GM23338 (cell line): Measurements from ENCODE around the gene RNF187. TPM values are rescaled to one million over a fixed set of nuclear protein-coding genes. Genes with fewer than 3 reads are reported as not detected.

Experiments used
- ATAC-seq: fragments of 200-7000 bp; cut with Tn5 transposase; 3 replicates; pipeline ENCODE4 v1.9.1; 2020
- DNase-seq: peaks from one replicate; pipeline ENCODE4 v3.0.0-alpha.2; 2015; ENCODE audit warnings: low spot score
- H2AFZ ChIP-seq: fragments of 200-600 bp; sonication (generic); 2 replicates; pipeline ENCODE4 v1.8.0; 2016; ENCODE audit warnings: antibody characterized with exemption, mild to moderate bottlenecking, moderate library complexity
- H3F3A ChIP-seq: fragments of 200-600 bp; sonication (generic); replicated peaks from 2 replicates; pipeline ENCODE4 v1.8.0; 2017; ENCODE audit warnings: antibody characterized with exemption, mixed run types, low read depth
- H3K27ac ChIP-seq: fragments of 200-600 bp; sonication (generic); 2 replicates; pipeline ENCODE4 v1.6.1; 2016; ENCODE audit warnings: low read depth
- H3K27me3 ChIP-seq: fragments of 200-600 bp; sonication (generic); 2 replicates; pipeline ENCODE4 v1.8.0; 2016; ENCODE audit warnings: mild to moderate bottlenecking, mixed run types, moderate library complexity; ENCODE audit not compliant: insufficient read depth
- H3K36me3 ChIP-seq: fragments of 200-600 bp; sonication (generic); 2 replicates; pipeline ENCODE4 v1.8.0; 2016; ENCODE audit warnings: mild to moderate bottlenecking; ENCODE audit not compliant: insufficient read depth
- H3K4me1 ChIP-seq: fragments of 200-600 bp; sonication (generic); 2 replicates; pipeline ENCODE4 v1.8.0; 2016; ENCODE audit warnings: mild to moderate bottlenecking, moderate library complexity; ENCODE audit not compliant: insufficient read depth
- H3K4me2 ChIP-seq: fragments of 200-600 bp; sonication (generic); 2 replicates; pipeline ENCODE4 v1.7.1; 2017; ENCODE audit warnings: mixed run types
- H3K4me3 ChIP-seq: fragments of 200-600 bp; sonication (generic); 2 replicates; pipeline ENCODE4 v1.6.1; 2016; ENCODE audit warnings: mixed run types
- H3K79me2 ChIP-seq: fragments of 200-600 bp; sonication (generic); replicated peaks from 2 replicates; pipeline ENCODE4 v1.8.0; 2017; ENCODE audit warnings: mild to moderate bottlenecking; ENCODE audit not compliant: insufficient read depth
- H3K9me2 ChIP-seq: fragments of 200-600 bp; sonication (generic); 2 replicates; pipeline ENCODE4 v1.8.0; 2017; ENCODE audit not compliant: insufficient read depth
- H4K20me1 ChIP-seq: fragments of 200-600 bp; sonication (generic); replicated peaks from 2 replicates; pipeline ENCODE4 v1.8.0; 2017; ENCODE audit warnings: mild to moderate bottlenecking; ENCODE audit not compliant: insufficient read depth
- H3K27ac Mint-ChIP-seq: 2 replicates; pipeline ENCODE4 v1.8.0; 2020; ENCODE audit warnings: inconsistent platforms, mild to moderate bottlenecking, moderate library complexity, mixed read lengths
- H3K27me3 Mint-ChIP-seq: 3 replicates; pipeline ENCODE4 v1.8.0; 2022; ENCODE audit warnings: low read depth, mild to moderate bottlenecking, moderate library complexity, mixed read lengths, inconsistent platforms; ENCODE audit not compliant: insufficient read depth, poor library complexity
- H3K36me3 Mint-ChIP-seq: 3 replicates; pipeline ENCODE4 v1.8.0; 2021; ENCODE audit warnings: low read depth, mild to moderate bottlenecking, inconsistent platforms, moderate library complexity, mixed read lengths
- H3K4me1 Mint-ChIP-seq: 3 replicates; pipeline ENCODE4 v1.8.0; 2020; ENCODE audit warnings: mild to moderate bottlenecking, inconsistent platforms, mixed read lengths
- H3K4me3 Mint-ChIP-seq: 3 replicates; pipeline ENCODE4 v1.8.0; 2021; ENCODE audit warnings: moderate library complexity, mild to moderate bottlenecking, inconsistent platforms, mixed read lengths
- H3K9me3 Mint-ChIP-seq: 3 replicates; pipeline ENCODE4 v1.8.0; 2020; ENCODE audit warnings: moderate library complexity, mild to moderate bottlenecking, inconsistent platforms, mixed read lengths
- EZH2 ChIP-seq: fragments of 200-600 bp; sonication (generic); IDR thresholded peaks from one replicate; pipeline ENCODE4 v1.8.0; 2017; ENCODE audit warnings: antibody characterized with exemption, mild to moderate bottlenecking, low read depth; ENCODE audit not compliant: unreplicated experiment
- EZH2phosphoT487 ChIP-seq: fragments of 200-600 bp; sonication (generic); IDR thresholded peaks from one replicate; pipeline ENCODE4 v1.8.1; 2018; ENCODE audit warnings: antibody characterized with exemption; ENCODE audit not compliant: unreplicated experiment
- NANOG ChIP-seq: IDR thresholded peaks from 2 replicates; pipeline ENCODE4 v1.6.1; 2016; ENCODE audit warnings: antibody characterized with exemption, borderline replicate concordance
- STAT1 ChIP-seq: IDR thresholded peaks from one replicate; pipeline ENCODE4 v1.6.1; 2016; ENCODE audit warnings: antibody characterized with exemption; ENCODE audit not compliant: unreplicated experiment
- ZNF114 ChIP-seq: fragments of 250-450 bp; sonication (Bioruptor Pico); IDR thresholded peaks from 2 replicates; pipeline ENCODE4 v1.5.0; 2020; ENCODE audit warnings: mild to moderate bottlenecking, moderate library complexity
- ZNF331 ChIP-seq: fragments of 250-450 bp; sonication (Bioruptor Pico); IDR thresholded peaks from 2 replicates; pipeline ENCODE4 v1.5.0; 2020; ENCODE audit warnings: low read depth, mild to moderate bottlenecking, moderate library complexity
- ZNF462 ChIP-seq: fragments of 250-450 bp; sonication (Bioruptor Pico); IDR thresholded peaks from 2 replicates; pipeline ENCODE4 v1.5.0; 2020; ENCODE audit warnings: mild to moderate bottlenecking, moderate library complexity
- polyA plus RNA-seq: library from polyadenylated mRNA; unstranded; fragments of >200 nt; fragmentation: Nextera tagmentation; extraction: Ambion mirVana; gene quantifications from 2 replicates; pipeline ENCODE4 v1.2.1, GENCODE V29; 2016
- total RNA-seq: library from RNA; depleted of rRNA; stranded (reverse); fragments of >200 nt; shearing (Covaris generic); gene quantifications from 2 replicates; pipeline ENCODE4 v1.2.3, GENCODE V29; 2014
- TF ChIP-seq, protein P1 (sequence below): IDR thresholded peaks from 2 replicates; pipeline ENCODE4 v1.6.1; 2016; ENCODE audit warnings: antibody characterized with exemption

The RNF187 gene
- total and polyA plus RNA-seq, 2 experiments from 2014 or later = 24.8 to 55.3 TPM

- no peak overlapping the region for H3K27ac ChIP-seq
- H3K4me1 ChIP-seq = no peaks in the 10 kb centered on the region
- no peaks in the 10 kb centered on the region for H4K20me1 ChIP-seq
- H3K79me2 ChIP-seq = no peaks in the 10 kb centered on the region
- H3K27ac Mint-ChIP-seq = no peak overlapping the region
- ATAC-seq (no peak), DNase-seq (no peak)
- no peaks in the 10 kb centered on the region for H3K9me2 ChIP-seq
- no peak overlapping the region for H3K4me3 Mint-ChIP-seq
- no peaks in the 10 kb centered on the region; the same call in 1 of the 3 replicates for H3K36me3 Mint-ChIP-seq
- no peaks in the 10 kb centered on the region for H3K36me3 ChIP-seq
- peaks cover 42% of the 10 kb centered on the region for H3K27me3 Mint-ChIP-seq
- H3K4me1 Mint-ChIP-seq = no peaks in the 10 kb centered on the region; the same call in 2 of the 3 replicates
- no peak overlapping the region for H2AFZ ChIP-seq
- no peak overlapping the region for H3K4me2 ChIP-seq
- no peak for TF ChIP-seq STAT1
- no peak for TF ChIP-seq EZH2
- TF ChIP-seq NANOG = no peak
- TF ChIP-seq ZNF114 (CRISPR knock-in tag) = no peak
- TF ChIP-seq, protein P1, sequence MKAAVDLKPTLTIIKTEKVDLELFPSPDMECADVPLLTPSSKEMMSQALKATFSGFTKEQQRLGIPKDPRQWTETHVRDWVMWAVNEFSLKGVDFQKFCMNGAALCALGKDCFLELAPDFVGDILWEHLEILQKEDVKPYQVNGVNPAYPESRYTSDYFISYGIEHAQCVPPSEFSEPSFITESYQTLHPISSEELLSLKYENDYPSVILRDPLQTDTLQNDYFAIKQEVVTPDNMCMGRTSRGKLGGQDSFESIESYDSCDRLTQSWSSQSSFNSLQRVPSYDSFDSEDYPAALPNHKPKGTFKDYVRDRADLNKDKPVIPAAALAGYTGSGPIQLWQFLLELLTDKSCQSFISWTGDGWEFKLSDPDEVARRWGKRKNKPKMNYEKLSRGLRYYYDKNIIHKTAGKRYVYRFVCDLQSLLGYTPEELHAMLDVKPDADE = no peak
- TF ChIP-seq EZH2phosphoT487 = no peak
- no peak for TF ChIP-seq ZNF462 (CRISPR knock-in tag)
- no peak for TF ChIP-seq ZNF331 (CRISPR knock-in tag)
- H3K4me3 ChIP-seq = no peak overlapping the region
- H3K27me3 ChIP-seq = peaks cover 52% of the 10 kb centered on the region; the same call in 1 of the 2 replicates
- H3K9me3 Mint-ChIP-seq = peaks cover 41% of the 10 kb centered on the region
- no peaks in the 10 kb centered on the region for H3F3A ChIP-seq
Measured at GRCh38 chr1:228508840-228509415, 21.7 kb downstream of the RNF187 start.
